GM18508 (cell line): Measurements from ENCODE around the gene PRDM16.

Source experiments
- ATAC-seq: cut with Tn5 transposase; IDR thresholded peaks from one replicate; pipeline ENCODE4 v1.9.1; 2021; ENCODE audit warnings: moderate number of reproducible peaks; ENCODE audit not compliant: insufficient read depth, unreplicated experiment

The PRDM16 gene

GRCh38 chr1:3351449-3352298, 282.7 kb downstream of the PRDM16 start:
- ATAC-seq = no peak

GRCh38 chr1:3352299-3352951, 283.4 kb downstream of the PRDM16 start:
- no peak for ATAC-seq

- ATAC-seq = no peak
Measured at GRCh38 chr1:3352952-3353331, 283.9 kb downstream of the PRDM16 start.

GRCh38 chr1:3353876-3354275, 284.9 kb downstream of the PRDM16 start:
- no peak for ATAC-seq

- no peak for ATAC-seq
Measured at GRCh38 chr1:3355089-3355488, 286.1 kb downstream of the PRDM16 start.

GRCh38 chr1:3355894-3356826, 287.2 kb downstream of the PRDM16 start:
- ATAC-seq = no peak

GRCh38 chr1:3356827-3357460, 287.9 kb downstream of the PRDM16 start:
- ATAC-seq = no peak

- ATAC-seq = no peak
Measured at GRCh38 chr1:3357526-3358297, 288.7 kb downstream of the PRDM16 start.

GRCh38 chr1:3359351-3359750, 290.3 kb downstream of the PRDM16 start:
- ATAC-seq = no peak

GRCh38 chr1:3359756-3360440, 290.9 kb downstream of the PRDM16 start:
- ATAC-seq = no peak

GRCh38 chr1:3360646-3361257, 291.7 kb downstream of the PRDM16 start:
- no peak for ATAC-seq

GRCh38 chr1:3363023-3363422, 294.0 kb downstream of the PRDM16 start:
- ATAC-seq = no peak

GRCh38 chr1:3363756-3364155, 294.8 kb downstream of the PRDM16 start:
- ATAC-seq = no peak

- ATAC-seq = no peak
Measured at GRCh38 chr1:3364551-3364950, 295.5 kb downstream of the PRDM16 start.

- ATAC-seq = no peak
Measured at GRCh38 chr1:3364983-3365382, 296.0 kb downstream of the PRDM16 start.

- no peak for ATAC-seq
Measured at GRCh38 chr1:3365523-3366125, 296.6 kb downstream of the PRDM16 start.

GRCh38 chr1:3366126-3367051, 297.4 kb downstream of the PRDM16 start:
- no peak for ATAC-seq
